ENCODE data around the gene ZIM2.

Gene ZIM2

GRCh38 chr19:56838909-56839651, 1.4 kb downstream of the ZIM2 start:
- peak; percentile 37 for DNase-seq (ENCODE audit: low read depth, low spot score)

- no peak for DNase-seq (ENCODE audit: low read depth, low spot score)
Measured at GRCh38 chr19:56838024-56838908, 2.3 kb downstream of the ZIM2 start.

GRCh38 chr19:56837492-56838023, 3.0 kb downstream of the ZIM2 start:
- DNase-seq (ENCODE audit: low read depth, low spot score), result no peak

- no peak for DNase-seq (ENCODE audit: low read depth, low spot score)
Measured at GRCh38 chr19:56837004-56837403, 3.5 kb downstream of the ZIM2 start.

- DNase-seq (ENCODE audit: low read depth, low spot score), result no peak
Measured at GRCh38 chr19:56836059-56836458, 4.5 kb downstream of the ZIM2 start.

- DNase-seq (ENCODE audit: low read depth, low spot score), result no peak
Measured at GRCh38 chr19:56835401-56835800, 5.1 kb downstream of the ZIM2 start.

- DNase-seq (ENCODE audit: low read depth, low spot score), result no peak
Measured at GRCh38 chr19:56834564-56835375, 5.8 kb downstream of the ZIM2 start.

- no peak for DNase-seq (ENCODE audit: low read depth, low spot score)
Measured at GRCh38 chr19:56832352-56832928, 8.1 kb downstream of the ZIM2 start.

GRCh38 chr19:56831255-56831654, 9.3 kb downstream of the ZIM2 start:
- DNase-seq (ENCODE audit: low read depth, low spot score), result no peak

GRCh38 chr19:56829596-56829995, 10.9 kb downstream of the ZIM2 start:
- no peak for DNase-seq (ENCODE audit: low read depth, low spot score)

GRCh38 chr19:56827708-56828107, 12.8 kb downstream of the ZIM2 start:
- no peak for DNase-seq (ENCODE audit: low read depth, low spot score)

GRCh38 chr19:56823956-56824355, 16.6 kb downstream of the ZIM2 start:
- no peak for DNase-seq (ENCODE audit: low read depth, low spot score)

GRCh38 chr19:56823417-56823816, 17.1 kb downstream of the ZIM2 start:
- DNase-seq (ENCODE audit: low read depth, low spot score), result no peak

GRCh38 chr19:56822755-56823154, 17.8 kb downstream of the ZIM2 start:
- DNase-seq (ENCODE audit: low read depth, low spot score), result no peak

- DNase-seq (ENCODE audit: low read depth, low spot score), result no peak
Measured at GRCh38 chr19:56821675-56822074, 18.9 kb downstream of the ZIM2 start.

- DNase-seq (ENCODE audit: low read depth, low spot score), result no peak
Measured at GRCh38 chr19:56821209-56821608, 19.3 kb downstream of the ZIM2 start.

GRCh38 chr19:56819166-56819565, 21.4 kb downstream of the ZIM2 start:
- DNase-seq (ENCODE audit: low read depth, low spot score), result no peak

GRCh38 chr19:56814656-56815055, 25.9 kb downstream of the ZIM2 start:
- no peak for DNase-seq (ENCODE audit: low read depth, low spot score)

- no peak for DNase-seq (ENCODE audit: low read depth, low spot score)
Measured at GRCh38 chr19:56813531-56813930, 27.0 kb downstream of the ZIM2 start.

GRCh38 chr19:56811480-56811879, 29.0 kb downstream of the ZIM2 start:
- DNase-seq (ENCODE audit: low read depth, low spot score), result no peak

- DNase-seq (ENCODE audit: low read depth, low spot score), result no peak
Measured at GRCh38 chr19:56810260-56810659, 30.3 kb downstream of the ZIM2 start.
